GM12891 (cell line): ENCODE results near the gene NFKB2.

ENCODE experiments used
- PAX5 ChIP-seq: IDR thresholded peaks from 2 replicates; pipeline ENCODE4 v1.6.1; 2011; ENCODE audit warnings: low read length, moderate library complexity, mild to moderate bottlenecking; ENCODE audit not compliant: insufficient read depth, severe bottlenecking
- POLR2A ChIP-seq: IDR thresholded peaks from 2 replicates; pipeline ENCODE4 v1.6.1; 2011; ENCODE audit warnings: low read depth, low read length, control low read depth
- POLR2AphosphoS5 ChIP-seq: IDR thresholded peaks from 2 replicates; pipeline ENCODE4 v1.6.1; 2011; ENCODE audit warnings: low read depth, low read length, control low read depth
- POU2F2 ChIP-seq: IDR thresholded peaks from 2 replicates; pipeline ENCODE4 v1.6.1; 2011; ENCODE audit warnings: low read depth, mild to moderate bottlenecking, control low read depth, low read length, moderate library complexity
- SPI1 ChIP-seq: IDR thresholded peaks from 2 replicates; pipeline ENCODE4 v1.6.1; 2011; ENCODE audit warnings: low read depth, low read length, control low read depth
- TAF1 ChIP-seq: IDR thresholded peaks from 2 replicates; pipeline ENCODE4 v1.6.1; 2011; ENCODE audit warnings: low read depth, low read length, control low read depth

DNA sequence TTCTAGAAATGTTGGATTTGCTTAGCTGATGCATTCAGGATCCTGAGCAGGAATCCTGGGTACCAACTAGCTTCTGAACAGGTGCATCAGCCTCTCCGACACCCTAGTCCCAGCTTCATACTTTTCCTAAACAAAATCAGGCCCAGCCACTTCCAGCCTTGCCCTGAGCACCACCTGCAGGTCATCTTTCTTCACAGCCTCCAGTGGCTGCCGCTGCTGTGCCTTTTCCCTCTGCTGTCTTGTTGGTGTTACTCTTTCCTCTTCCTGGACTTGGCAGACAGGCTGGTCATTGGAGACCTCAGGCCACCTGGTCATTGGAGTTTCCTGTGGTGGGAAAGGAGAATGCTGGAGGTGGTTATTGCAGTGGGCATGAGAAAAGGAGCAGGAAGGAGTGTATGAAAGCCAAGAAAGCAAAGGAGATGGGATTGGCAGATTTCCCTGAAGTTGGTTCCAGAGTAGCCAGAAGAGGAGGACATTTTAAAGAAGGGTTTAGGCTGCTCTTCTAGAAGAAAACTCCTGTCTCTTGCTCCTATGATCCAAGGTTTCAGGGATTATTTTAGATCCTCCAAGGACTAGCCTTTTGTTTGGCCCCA is 48.2 kb upstream of the NFKB2 start:
- no peak for TF ChIP-seq POLR2A
- TF ChIP-seq TAF1: no peak
- no peak for TF ChIP-seq PAX5
- no peak for TF ChIP-seq POLR2AphosphoS5
- no peak for TF ChIP-seq POU2F2
- no peak for TF ChIP-seq SPI1
